GM12874 (cell line): Measurements from ENCODE around the gene DIRAS2.

ENCODE experiments used
- TF ChIP-seq, protein P1 (sequence below): IDR thresholded peaks from 2 replicates; pipeline ENCODE4 v1.5.1; 2011; ENCODE audit warnings: low read depth, mild to moderate bottlenecking, control low read depth, low read length, moderate library complexity; ENCODE audit not compliant: insufficient read depth

Gene DIRAS2

DNA sequence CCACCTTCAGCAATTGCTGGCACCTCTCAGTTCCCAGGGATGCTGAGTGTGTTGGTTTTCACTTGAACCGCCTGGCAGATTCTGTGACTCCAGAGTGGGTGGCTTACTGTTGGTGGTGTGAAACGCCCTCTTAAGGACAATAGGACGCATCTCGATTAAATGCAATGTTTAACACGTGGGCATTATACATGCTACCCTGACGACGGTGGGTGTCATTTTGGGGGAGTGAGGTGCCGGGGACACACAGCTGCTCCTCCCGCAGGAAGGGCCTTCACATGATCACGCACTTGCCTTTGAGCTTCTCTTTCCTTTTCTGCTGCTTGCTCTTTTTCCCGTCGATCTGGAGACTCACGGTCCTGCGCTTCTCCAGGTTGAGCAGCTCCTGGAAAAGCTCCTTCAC lies 29.7 kb downstream of the DIRAS2 start:
- TF ChIP-seq, protein P1, sequence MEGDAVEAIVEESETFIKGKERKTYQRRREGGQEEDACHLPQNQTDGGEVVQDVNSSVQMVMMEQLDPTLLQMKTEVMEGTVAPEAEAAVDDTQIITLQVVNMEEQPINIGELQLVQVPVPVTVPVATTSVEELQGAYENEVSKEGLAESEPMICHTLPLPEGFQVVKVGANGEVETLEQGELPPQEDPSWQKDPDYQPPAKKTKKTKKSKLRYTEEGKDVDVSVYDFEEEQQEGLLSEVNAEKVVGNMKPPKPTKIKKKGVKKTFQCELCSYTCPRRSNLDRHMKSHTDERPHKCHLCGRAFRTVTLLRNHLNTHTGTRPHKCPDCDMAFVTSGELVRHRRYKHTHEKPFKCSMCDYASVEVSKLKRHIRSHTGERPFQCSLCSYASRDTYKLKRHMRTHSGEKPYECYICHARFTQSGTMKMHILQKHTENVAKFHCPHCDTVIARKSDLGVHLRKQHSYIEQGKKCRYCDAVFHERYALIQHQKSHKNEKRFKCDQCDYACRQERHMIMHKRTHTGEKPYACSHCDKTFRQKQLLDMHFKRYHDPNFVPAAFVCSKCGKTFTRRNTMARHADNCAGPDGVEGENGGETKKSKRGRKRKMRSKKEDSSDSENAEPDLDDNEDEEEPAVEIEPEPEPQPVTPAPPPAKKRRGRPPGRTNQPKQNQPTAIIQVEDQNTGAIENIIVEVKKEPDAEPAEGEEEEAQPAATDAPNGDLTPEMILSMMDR: no peak

DNA sequence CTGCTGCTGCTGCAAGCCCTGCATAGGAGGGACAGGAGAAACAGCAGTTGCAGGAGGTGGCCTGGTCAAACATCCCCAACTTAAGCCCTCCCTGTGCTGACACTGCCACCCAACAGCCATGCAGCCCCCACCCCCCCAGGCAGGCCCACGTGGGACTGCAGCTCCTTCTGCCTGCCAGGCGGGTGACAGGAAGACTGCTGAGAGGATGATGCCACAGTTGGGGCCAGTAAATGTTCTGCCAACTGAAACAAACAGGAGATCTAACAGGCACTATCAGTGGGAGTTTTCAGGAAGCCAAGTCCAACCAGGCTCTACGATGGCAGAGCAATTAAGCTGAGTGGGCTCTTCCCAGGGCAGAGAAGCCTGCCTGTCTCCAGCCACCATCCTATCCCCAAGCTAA lies 31.1 kb downstream of the DIRAS2 start:
- TF ChIP-seq, protein P1: no peak

DNA sequence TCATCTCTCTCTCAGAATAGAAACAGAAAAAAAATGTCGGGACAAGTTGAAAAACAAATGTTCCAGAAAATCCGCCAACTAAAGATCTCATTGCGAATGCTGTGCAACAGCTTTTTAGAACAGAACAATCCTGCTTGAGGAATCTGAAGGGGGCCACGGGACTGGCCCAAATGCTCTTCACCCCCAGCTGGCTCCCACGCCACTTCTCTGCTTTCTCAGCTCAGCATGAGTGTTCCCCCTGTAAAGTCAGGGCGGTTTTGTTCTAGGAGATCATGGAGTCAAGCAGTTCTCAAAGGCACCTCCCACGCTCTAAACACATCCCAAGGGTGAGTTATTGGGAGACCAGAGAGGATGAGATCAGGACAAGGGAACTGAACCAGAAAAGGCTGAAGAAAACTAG lies 31.5 kb downstream of the DIRAS2 start:
- TF ChIP-seq, protein P1: no peak

DNA sequence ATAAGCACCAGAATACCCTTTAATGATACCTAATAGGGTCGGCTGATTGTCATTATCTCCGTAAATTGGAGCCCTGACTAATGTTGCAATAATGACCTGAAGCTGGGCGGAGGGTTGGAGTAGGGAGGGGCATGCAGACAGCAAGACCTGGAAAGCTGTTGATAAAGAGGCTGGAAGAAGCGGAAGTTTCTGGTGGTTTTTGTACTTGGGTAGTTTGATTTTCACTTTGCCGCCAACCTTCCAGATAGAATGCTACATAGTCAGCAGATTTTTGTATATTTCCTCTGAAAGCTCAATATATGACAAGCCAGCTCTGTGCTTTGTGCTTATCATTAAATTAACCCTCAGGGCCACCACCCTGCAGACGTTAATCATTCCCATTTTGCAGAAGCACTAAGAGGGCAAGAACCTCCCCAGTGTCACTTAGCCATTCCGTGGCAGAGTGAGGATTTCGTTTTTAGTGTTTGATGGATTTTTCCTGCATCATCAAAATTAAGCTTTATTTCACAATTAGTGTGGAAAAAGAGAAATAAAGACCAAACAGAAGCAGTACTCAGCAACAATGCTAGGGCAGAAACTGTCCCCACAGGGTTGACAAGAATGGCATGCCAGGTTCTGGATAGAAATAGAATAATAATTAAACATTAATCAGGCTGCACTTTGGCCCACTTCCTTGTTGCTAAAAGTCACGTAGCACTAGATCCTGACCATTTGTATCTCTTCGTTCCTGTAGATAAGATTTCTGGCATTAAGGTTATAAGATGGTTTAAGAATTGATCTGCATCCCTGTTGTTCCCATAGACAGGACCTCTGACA lies 34.7 kb downstream of the DIRAS2 start:
- TF ChIP-seq, protein P1: no peak

DNA sequence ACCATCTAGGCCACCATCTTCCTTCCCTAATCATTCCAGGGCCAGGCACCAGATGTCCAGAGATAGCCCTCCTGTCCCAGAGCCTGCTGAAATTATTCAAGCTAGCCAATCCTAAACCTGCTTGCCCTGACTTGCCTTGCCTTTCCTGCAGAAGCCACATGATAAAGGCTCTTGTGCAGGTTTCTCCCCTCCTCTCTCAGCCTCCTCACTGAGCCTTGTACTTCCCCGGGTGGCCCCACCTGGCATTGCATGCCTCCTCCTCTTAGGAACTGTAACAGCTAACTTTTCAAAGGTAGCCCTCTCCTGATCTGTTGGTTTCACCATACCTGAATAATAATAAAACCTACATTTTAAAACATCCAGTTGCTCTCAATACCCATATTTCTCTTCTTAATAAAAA lies 42.6 kb downstream of the DIRAS2 start:
- TF ChIP-seq, protein P1: no peak

DNA sequence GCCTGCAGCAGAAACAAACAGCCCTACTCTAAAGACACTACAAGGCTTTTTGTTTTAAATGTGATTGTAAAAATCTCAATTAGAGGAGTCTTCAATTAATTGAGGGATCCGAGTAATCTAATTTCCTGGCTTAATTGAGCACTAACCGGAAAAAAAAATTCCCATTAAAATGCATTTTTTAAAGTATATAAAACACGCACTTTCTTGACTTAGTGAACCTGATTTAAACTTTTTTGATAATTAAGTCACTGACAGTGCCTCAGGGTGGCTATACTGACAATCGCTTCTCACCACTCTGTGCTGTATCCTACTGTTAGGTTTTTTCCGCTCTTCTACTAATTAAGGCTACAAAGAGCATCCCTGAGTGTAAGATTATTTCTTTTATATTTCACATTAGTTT lies 44.4 kb downstream of the DIRAS2 start:
- TF ChIP-seq, protein P1: no peak

DNA sequence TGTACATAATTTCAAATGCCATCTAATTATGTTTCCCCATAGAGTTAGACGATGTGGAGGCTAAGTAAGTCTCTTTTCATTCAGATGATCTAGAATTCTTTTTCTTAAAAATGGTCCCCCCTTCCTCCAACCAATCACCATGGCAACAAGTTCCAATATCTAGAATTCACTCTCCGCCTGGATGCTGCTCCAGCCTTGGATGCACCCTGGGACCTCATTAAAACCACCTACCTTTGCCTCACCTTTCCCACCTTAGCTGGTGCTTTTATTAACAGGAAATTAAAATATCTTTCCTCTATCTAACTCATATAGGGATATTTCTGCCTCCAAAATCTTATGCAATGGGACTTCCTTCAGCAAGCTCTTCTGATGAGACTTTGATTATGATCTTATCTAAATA lies 49.0 kb downstream of the DIRAS2 start:
- TF ChIP-seq, protein P1: no peak

DNA sequence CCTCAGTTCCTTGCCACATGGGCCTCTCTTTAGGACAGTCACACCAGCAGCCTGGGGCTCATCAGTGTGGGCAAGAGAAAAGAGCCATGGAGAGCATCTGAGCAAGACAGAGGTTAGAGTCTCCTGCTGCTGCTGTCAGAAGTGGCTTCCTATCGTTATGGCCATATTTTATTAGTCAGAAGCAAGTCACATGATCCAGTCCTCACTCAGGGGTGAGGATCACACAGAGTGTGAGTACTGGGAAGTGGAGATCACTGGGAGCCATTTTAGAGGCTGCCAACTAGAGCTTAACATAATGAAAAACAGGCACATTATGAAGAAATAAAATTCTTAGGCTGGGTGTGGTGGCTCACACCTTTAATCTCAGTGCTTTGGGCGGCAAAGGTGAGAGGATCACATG lies 62.0 kb downstream of the DIRAS2 start:
- TF ChIP-seq, protein P1: no peak
